IPS-15b (cell line): ENCODE data around the gene TNFRSF18.

Experiments used
- H3K27me3 ChIP-seq: one replicate; pipeline ENCODE4 v1.6.1; 2013; ENCODE audit warnings: low read length; ENCODE audit not compliant: control insufficient read depth, insufficient read depth
- H3K36me3 ChIP-seq: one replicate; pipeline ENCODE4 v1.6.1; 2013; ENCODE audit warnings: low read length; ENCODE audit not compliant: control insufficient read depth, insufficient read depth
- H3K4me1 ChIP-seq: one replicate; pipeline ENCODE4 v1.6.1; 2013; ENCODE audit warnings: mild to moderate bottlenecking, low read length; ENCODE audit not compliant: control insufficient read depth, insufficient read depth
- H3K4me3 ChIP-seq: one replicate; pipeline ENCODE4 v1.5.1; 2013; ENCODE audit warnings: low read depth, low read length
- H3K9ac ChIP-seq: one replicate; pipeline ENCODE4 v1.6.1; 2013; ENCODE audit warnings: low read depth, mild to moderate bottlenecking, low read length
- H3K9me3 ChIP-seq: one replicate; pipeline ENCODE4 v1.6.1; 2013; ENCODE audit warnings: mild to moderate bottlenecking, low read length; ENCODE audit not compliant: control insufficient read depth, insufficient read depth

The TNFRSF18 gene

GRCh38 chr1:1245817-1246576 is 39.6 kb upstream of the TNFRSF18 start:
- peaks cover 4% of the 10 kb centered on the region for H3K36me3 ChIP-seq
- H3K4me1 ChIP-seq, result no peaks in the 10 kb centered on the region
- H3K4me3 ChIP-seq, result no peak overlapping the region
- H3K27me3 ChIP-seq, result no peaks in the 10 kb centered on the region
- no peaks in the 10 kb centered on the region for H3K9me3 ChIP-seq
- H3K9ac ChIP-seq, result no peak overlapping the region

DNA sequence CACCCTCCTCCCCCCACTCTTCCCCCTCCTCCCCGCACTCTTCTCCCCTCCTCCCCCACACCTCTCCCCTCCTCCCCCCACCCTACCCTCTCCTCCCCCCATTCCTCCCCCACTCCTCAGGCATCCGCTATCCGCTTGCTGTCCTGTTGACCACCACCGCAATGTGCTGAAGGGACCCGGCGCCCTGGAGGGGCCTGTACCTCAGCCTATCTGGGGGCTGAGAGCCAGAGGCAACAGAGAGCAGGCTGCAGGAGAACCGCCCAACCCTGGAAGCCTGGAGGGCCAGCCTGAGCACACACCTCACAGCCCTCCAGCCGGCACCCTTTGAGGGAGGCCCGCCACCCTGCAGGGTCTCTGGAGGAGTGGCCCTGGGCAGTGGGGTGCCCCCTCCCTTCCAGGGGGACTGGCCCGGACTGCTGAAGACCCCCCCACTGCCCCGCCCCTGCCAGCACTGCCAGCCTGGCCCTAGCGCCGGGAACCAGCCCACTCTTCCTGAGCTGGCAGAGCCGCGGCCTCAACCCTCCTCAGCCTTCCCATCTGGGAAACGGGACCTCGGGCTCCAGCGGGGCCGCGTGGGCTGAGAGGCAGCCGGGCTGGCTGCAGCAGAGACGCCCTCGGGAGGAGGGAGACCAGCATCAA is 38.9 kb upstream of the TNFRSF18 start:
- no peaks in the 10 kb centered on the region for H3K9me3 ChIP-seq
- H3K4me1 ChIP-seq, result no peaks in the 10 kb centered on the region
- no peak overlapping the region for H3K9ac ChIP-seq
- no peaks in the 10 kb centered on the region for H3K27me3 ChIP-seq
- H3K36me3 ChIP-seq, result peaks cover 4% of the 10 kb centered on the region
- no peak overlapping the region for H3K4me3 ChIP-seq

GRCh38 chr1:1244192-1244811 is 37.9 kb upstream of the TNFRSF18 start:
- Histone ChIP-seq H3K4me1 (no peaks in the 10 kb centered on the region), H3K9me3 (no peaks in the 10 kb centered on the region), H3K4me3 (no peak overlapping the region), H3K9ac (no peak overlapping the region), H3K27me3 (no peaks in the 10 kb centered on the region), H3K36me3 (peaks cover 6% of the 10 kb centered on the region)

DNA sequence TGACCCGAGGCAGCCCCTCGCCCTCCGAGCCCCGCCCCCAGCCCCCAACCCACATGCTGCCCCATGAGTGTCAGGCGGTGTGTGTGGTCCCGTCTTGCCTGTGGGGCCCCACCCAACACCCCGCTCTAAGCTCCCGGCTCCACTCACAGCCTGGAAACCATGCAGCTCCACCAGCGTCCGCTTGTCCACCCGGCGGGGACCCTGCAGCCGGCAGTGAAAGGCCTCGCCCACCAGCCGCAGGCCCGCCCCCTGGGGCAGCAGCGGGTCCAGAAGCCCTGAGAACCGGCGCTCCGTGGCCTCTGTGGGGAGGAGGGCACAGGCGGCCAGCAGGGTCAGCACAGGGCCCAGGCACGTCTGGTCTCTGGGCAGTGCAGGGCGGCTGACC is 37.4 kb upstream of the TNFRSF18 start:
- no peaks in the 10 kb centered on the region for H3K4me1 ChIP-seq
- H3K36me3 ChIP-seq, result peaks cover 6% of the 10 kb centered on the region
- H3K9me3 ChIP-seq, result no peaks in the 10 kb centered on the region
- no peaks in the 10 kb centered on the region for H3K27me3 ChIP-seq
- H3K9ac ChIP-seq, result no peak overlapping the region
- H3K4me3 ChIP-seq, result no peak overlapping the region

DNA sequence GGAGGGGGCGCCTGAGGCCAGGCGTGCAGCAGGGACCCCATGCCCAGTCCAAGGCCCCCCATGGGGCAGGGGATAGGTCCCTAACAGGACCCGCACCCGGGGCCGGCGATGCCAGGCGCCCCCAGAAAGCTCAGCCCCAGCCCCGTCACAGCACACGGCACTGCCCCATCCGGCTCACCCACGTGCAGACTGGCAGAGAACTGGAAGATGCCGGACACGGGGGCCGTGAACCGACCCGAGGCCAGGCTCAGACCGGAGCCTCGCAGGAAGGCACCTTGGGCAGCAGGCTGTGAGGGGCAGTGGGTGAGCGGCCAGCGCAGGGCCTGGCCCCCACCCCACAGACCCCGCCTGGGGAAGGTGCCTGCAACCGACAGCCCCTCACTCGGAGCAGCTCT is 36.9 kb upstream of the TNFRSF18 start:
- no peak overlapping the region for H3K9ac ChIP-seq
- no peaks in the 10 kb centered on the region for H3K4me1 ChIP-seq
- H3K4me3 ChIP-seq, result no peak overlapping the region
- H3K9me3 ChIP-seq, result no peaks in the 10 kb centered on the region
- no peaks in the 10 kb centered on the region for H3K27me3 ChIP-seq
- H3K36me3 ChIP-seq, result peaks cover 6% of the 10 kb centered on the region

- Histone ChIP-seq H3K27me3 (no peaks in the 10 kb centered on the region), H3K9ac (no peak overlapping the region), H3K4me3 (no peak overlapping the region), H3K4me1 (no peaks in the 10 kb centered on the region), H3K36me3 (peaks cover 6% of the 10 kb centered on the region), H3K9me3 (no peaks in the 10 kb centered on the region)
Measured at GRCh38 chr1:1242461-1243265, 36.3 kb upstream of the TNFRSF18 start.

DNA sequence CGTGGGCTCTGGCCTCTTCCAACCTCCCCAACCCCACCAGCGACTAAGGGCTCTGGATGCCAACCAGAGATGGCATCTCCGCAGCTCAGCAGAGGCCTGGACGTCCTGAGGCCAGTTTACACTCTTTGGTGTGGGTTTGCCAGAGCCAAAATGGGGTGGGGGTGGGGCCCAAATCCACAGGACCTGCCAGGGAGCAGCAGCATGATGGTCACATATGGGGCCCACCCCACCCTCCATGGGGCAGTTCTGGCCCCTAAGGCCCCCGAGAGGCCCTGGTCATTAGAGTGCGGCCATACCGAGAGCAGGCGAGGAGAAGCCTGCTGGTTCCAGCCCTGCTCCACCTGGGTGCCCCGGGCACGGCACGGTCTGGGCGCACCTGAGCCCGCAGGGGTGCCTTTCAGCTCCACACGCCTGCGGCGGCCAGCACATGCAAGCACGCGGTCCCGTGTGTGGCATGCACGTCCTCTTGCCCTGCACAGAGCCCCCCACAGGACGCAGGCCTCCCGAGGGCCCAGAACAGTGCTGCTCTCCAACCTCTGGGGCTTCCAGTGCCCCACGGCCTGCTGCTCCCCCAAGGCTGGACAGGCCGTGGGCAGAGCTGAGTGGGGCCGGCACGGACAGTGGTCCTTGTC is 35.3 kb upstream of the TNFRSF18 start:
- H3K27me3 ChIP-seq, result no peaks in the 10 kb centered on the region
- no peaks in the 10 kb centered on the region for H3K4me1 ChIP-seq
- H3K4me3 ChIP-seq, result no peak overlapping the region
- H3K36me3 ChIP-seq, result peaks cover 6% of the 10 kb centered on the region
- no peak overlapping the region for H3K9ac ChIP-seq
- H3K9me3 ChIP-seq, result no peaks in the 10 kb centered on the region

- Histone ChIP-seq H3K27me3 (no peaks in the 10 kb centered on the region), H3K9me3 (no peaks in the 10 kb centered on the region), H3K9ac (no peak overlapping the region), H3K36me3 (peaks cover 6% of the 10 kb centered on the region), H3K4me3 (no peak overlapping the region), H3K4me1 (no peaks in the 10 kb centered on the region)
Measured at GRCh38 chr1:1240822-1241587, 34.6 kb upstream of the TNFRSF18 start.

DNA sequence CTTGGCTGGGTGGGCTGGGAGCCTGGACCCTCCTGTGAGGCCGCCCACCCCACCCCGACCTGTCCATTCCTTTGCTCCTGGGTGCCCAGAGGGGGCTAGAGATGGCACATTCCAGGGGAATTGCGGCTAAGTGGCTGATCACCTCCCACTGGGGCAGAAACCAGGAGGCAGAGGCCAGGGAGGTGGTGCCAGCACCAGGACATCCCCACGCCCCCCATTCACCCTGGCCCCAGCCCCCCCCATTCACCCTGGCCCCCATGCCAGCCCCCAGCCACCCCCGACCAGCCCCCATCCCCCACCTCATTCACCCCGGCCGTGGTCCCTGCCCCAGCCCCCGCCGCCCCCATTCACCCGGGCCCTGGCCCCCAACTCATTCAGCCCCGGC is 33.9 kb upstream of the TNFRSF18 start:
- Histone ChIP-seq H3K9me3 (no peaks in the 10 kb centered on the region), H3K36me3 (peaks cover 6% of the 10 kb centered on the region), H3K4me1 (no peaks in the 10 kb centered on the region), H3K9ac (no peak overlapping the region), H3K4me3 (no peak overlapping the region), H3K27me3 (no peaks in the 10 kb centered on the region)

DNA sequence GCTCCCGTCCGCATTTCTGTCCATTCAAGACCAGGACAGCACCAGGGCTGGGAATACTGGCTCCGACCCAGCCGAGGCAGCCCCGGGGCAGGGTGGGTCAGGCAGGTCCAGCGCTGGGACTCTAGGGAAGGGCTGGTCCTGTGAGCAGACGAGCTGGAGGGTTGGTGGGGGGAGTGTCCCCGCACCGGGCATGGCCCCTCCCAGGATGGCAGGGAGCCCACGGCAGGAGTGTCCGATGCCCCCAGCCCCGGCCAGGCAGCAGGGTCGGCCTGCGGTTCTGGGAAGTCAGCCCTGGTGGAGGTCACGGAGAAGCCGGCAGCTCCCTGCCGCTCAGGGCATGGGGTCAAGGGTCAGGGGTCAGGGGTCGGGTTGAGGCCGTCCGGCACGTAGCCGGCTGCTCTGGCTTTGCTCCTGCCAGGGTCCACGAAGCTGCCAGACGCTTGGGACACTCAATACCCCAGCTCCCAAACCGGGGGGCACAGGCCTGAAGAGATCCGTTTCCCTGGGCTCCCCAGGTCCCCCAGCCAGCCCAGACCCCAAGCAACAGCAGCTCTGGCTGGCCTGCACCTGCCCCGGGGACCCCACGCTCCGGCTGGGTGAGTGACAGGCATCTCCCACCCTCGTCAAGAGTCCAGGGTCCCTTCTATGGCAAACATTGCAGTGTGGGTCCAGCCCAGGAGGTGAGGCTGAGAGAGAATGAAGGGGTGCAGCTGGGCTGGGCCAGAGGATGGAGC is 33.4 kb upstream of the TNFRSF18 start:
- H3K36me3 ChIP-seq, result peaks cover 7% of the 10 kb centered on the region
- no peaks in the 10 kb centered on the region for H3K27me3 ChIP-seq
- H3K4me1 ChIP-seq, result no peaks in the 10 kb centered on the region
- no peak overlapping the region for H3K4me3 ChIP-seq
- no peaks in the 10 kb centered on the region for H3K9me3 ChIP-seq
- H3K9ac ChIP-seq, result no peak overlapping the region
